HepG2 (cell line): ENCODE measurements around the gene LEFTY2. TPM values are rescaled to one million over a fixed set of nuclear protein-coding genes. Genes with fewer than 3 reads are reported as not detected.

Experiments used
- CHD2 ChIP-seq: IDR thresholded peaks from 2 replicates; pipeline ENCODE4 v1.6.1; 2011; ENCODE audit warnings: low read depth, low read length, improper control_type of control experiment
- DR1 ChIP-seq: sonication (generic); formaldehyde crosslinking; IDR thresholded peaks from 2 replicates; pipeline ENCODE4 v1.8.0; 2021; ENCODE audit warnings: mild to moderate bottlenecking, missing genetic modification reagents, inconsistent platforms
- E2F5 ChIP-seq: sonication (generic); formaldehyde crosslinking; conservative IDR thresholded peaks from 2 replicates; pipeline ENCODE4 v1.4.0; 2020; ENCODE audit warnings: missing genetic modification reagents
- FOXP4 ChIP-seq: sonication (generic); formaldehyde crosslinking; IDR thresholded peaks from 2 replicates; pipeline ENCODE4 v1.4.0; 2020; ENCODE audit warnings: missing genetic modification reagents
- HNF1B ChIP-seq: sonication (generic); formaldehyde crosslinking; IDR thresholded peaks from 2 replicates; pipeline ENCODE4 v1.5.1; 2020; ENCODE audit warnings: mild to moderate bottlenecking, moderate library complexity, missing genetic modification reagents
- KLF11 ChIP-seq: IDR thresholded peaks from 2 replicates; pipeline ENCODE4 v1.6.1; 2016; ENCODE audit warnings: missing compliant biosample characterization
- NFIB ChIP-seq: sonication (generic); formaldehyde crosslinking; IDR thresholded peaks from 2 replicates; pipeline ENCODE4 v1.9.0; 2021; ENCODE audit warnings: missing genetic modification reagents, mild to moderate bottlenecking, borderline replicate concordance
- SRSF1 ChIP-seq: fragments of 200-400 bp; formaldehyde crosslinking; optimal IDR thresholded peaks from 2 replicates; pipeline ENCODE3; 2017; ENCODE audit warnings: mild to moderate bottlenecking, low read depth, low read length, moderate library complexity
- ZNF33B ChIP-seq: sonication (generic); formaldehyde crosslinking; IDR thresholded peaks from 2 replicates; pipeline ENCODE4 v1.5.1; 2020; ENCODE audit warnings: mild to moderate bottlenecking, missing genetic modification reagents
- ZNF574 ChIP-seq: sonication (generic); formaldehyde crosslinking; IDR thresholded peaks from 2 replicates; pipeline ENCODE4 v1.4.0; 2020; ENCODE audit warnings: missing genetic modification reagents
- ZNF75D ChIP-seq: sonication (generic); formaldehyde crosslinking; IDR thresholded peaks from 2 replicates; pipeline ENCODE4 v1.8.1; 2023; ENCODE audit warnings: missing genetic modification reagents, mild to moderate bottlenecking, borderline replicate concordance
- polyA plus RNA-seq, 8 experiments: library from polyadenylated mRNA; depleted of rRNA in 3 of 8; stranded (reverse) in 7 of 8; unstranded in 1 of 8; fragments of >200 nt; fragmentation: Illumina TruSeq in 4 of 8; extraction: Trizol in 4 of 8; gene quantifications; 2 replicates each; pipeline versions ENCODE4 v1.2.1 to v1.2.3, GENCODE V29; 2011 to 2016; ENCODE audit warnings: low read depth in 4 of 8, missing spikeins in 1 of 8, mixed read lengths in 1 of 8; ENCODE audit not compliant: insufficient read depth in 1 of 8
- total RNA-seq, 5 experiments: library from RNA; depleted of rRNA; stranded (reverse); fragments of >200 nt; fragmentation: Illumina TruSeq; extraction: Trizol; gene quantifications; 2 replicates each; pipeline ENCODE4 v1.2.3, GENCODE V29; 2016; ENCODE audit warnings: low read depth in 1 of 5

The LEFTY2 gene
- total and polyA plus RNA-seq, 2 of the 13 experiments (the other 11 are each of a cell fraction or from before 2014, with no cell fraction given): 0.13 to 0.33 TPM

GRCh38 chr1:225923692-225924555 is 17.1 kb downstream of the LEFTY2 start, which contains the start of gene PYCR2 (continued):
- TF ChIP-seq ZNF75D (CRISPR knock-in tag): no peak
- no peak for TF ChIP-seq CHD2
- TF ChIP-seq HNF1B (CRISPR knock-in tag): peak; percentile 83; the same call in 1 of the 2 replicates
- peak; percentile 83 for TF ChIP-seq ZNF33B (CRISPR knock-in tag)
- peak; percentile 67 for TF ChIP-seq ZNF574 (CRISPR knock-in tag)
- TF ChIP-seq DR1 (CRISPR knock-in tag): peak; percentile 57; the same call in 1 of the 2 replicates
- no peak for TF ChIP-seq NFIB (CRISPR knock-in tag)
- no peak for TF ChIP-seq FOXP4
- TF ChIP-seq SRSF1: no peak
- peak; percentile 78 for TF ChIP-seq E2F5 (CRISPR knock-in tag)
- TF ChIP-seq KLF11 (CRISPR knock-in tag): 0 out of 2 replicates have a peak, but pooled peaks have one; percentile 35
